Measurements from ENCODE around the gene OSBPL10.

DNA sequence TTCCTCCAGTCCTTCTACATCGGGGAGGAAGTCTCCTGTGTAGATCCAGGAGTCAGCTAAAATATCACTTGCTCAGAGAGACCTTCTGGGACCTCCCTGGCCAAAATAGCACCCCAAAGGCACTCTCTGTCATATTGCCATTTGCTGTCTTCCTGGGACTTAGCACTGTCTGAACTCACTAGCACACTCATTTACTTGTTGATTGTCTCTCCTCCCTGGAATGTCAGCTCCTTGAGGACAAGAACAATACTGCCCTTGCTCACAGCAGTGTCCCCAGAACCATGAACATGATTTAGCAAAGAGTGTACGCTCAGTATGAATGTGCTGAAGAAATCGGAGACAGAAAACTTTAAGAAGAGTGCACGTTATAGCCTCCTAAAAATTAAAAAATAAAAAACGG, 245.4 kb downstream of the OSBPL10 start:
- TF ChIP-seq FOXK2 (IDR thresholded peaks at IDR 0.05) (no peak), ELF4 (IDR thresholded peaks at IDR 0.05) (no peak), LEF1 (IDR thresholded peaks at IDR 0.05; ENCODE audit: borderline replicate concordance) (no peak), NFRKB (IDR thresholded peaks at IDR 0.05) (no peak), FOXA1 (IDR thresholded peaks at IDR 0.05) (no peak), FOXM1 (IDR thresholded peaks at IDR 0.05; ENCODE audit: borderline replicate concordance) (no peak), SP1 (IDR thresholded peaks at IDR 0.05) (no peak), SUZ12 (IDR thresholded peaks at IDR 0.05) (no peak), ZNF384 (IDR thresholded peaks at IDR 0.05) (no peak), ARNT (IDR thresholded peaks at IDR 0.05) (no peak), TARDBP (IDR thresholded peaks at IDR 0.05) (no peak)
- TF ChIP-seq, protein P1, sequence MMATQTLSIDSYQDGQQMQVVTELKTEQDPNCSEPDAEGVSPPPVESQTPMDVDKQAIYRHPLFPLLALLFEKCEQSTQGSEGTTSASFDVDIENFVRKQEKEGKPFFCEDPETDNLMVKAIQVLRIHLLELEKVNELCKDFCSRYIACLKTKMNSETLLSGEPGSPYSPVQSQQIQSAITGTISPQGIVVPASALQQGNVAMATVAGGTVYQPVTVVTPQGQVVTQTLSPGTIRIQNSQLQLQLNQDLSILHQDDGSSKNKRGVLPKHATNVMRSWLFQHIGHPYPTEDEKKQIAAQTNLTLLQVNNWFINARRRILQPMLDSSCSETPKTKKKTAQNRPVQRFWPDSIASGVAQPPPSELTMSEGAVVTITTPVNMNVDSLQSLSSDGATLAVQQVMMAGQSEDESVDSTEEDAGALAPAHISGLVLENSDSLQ (IDR thresholded peaks at IDR 0.05), result no peak

Data from HEK293T (cell line).